HepG2 (cell line): Measurements from ENCODE around the gene KANSL3. TPM values are rescaled to one million over a fixed set of nuclear protein-coding genes. Genes with fewer than 3 reads are reported as not detected.

ENCODE experiments used
- CCAR2 ChIP-seq: fragments of 200-400 bp; formaldehyde crosslinking; optimal IDR thresholded peaks from 2 replicates; pipeline ENCODE3; 2018; ENCODE audit warnings: low read depth, mild to moderate bottlenecking, low read length, moderate library complexity
- CSRNP1 ChIP-seq: sonication (generic); formaldehyde crosslinking; IDR thresholded peaks from 2 replicates; pipeline ENCODE4 v1.8.1; 2023; ENCODE audit warnings: mild to moderate bottlenecking, missing genetic modification reagents
- DDIT3 ChIP-seq: sonication (generic); formaldehyde crosslinking; IDR thresholded peaks from 2 replicates; pipeline ENCODE4 v1.4.0; 2020; ENCODE audit warnings: mild to moderate bottlenecking, missing genetic modification reagents
- EED ChIP-seq: sonication (generic); formaldehyde crosslinking; IDR thresholded peaks from 2 replicates; pipeline ENCODE4 v1.5.0; 2020; ENCODE audit warnings: mild to moderate bottlenecking, missing genetic modification reagents
- ERF ChIP-seq: IDR thresholded peaks from 2 replicates; pipeline ENCODE4 v1.6.1; 2018; ENCODE audit warnings: missing biosample characterization, missing genetic modification reagents
- FOXM1 ChIP-seq: sonication (generic); formaldehyde crosslinking; IDR thresholded peaks from 2 replicates; pipeline ENCODE4 v1.5.0; 2020; ENCODE audit warnings: missing genetic modification reagents
- GPN1 ChIP-seq: sonication (generic); formaldehyde crosslinking; IDR thresholded peaks from 2 replicates; pipeline ENCODE4 v1.5.1; 2020; ENCODE audit warnings: missing genetic modification reagents, borderline replicate concordance
- LRRFIP1 ChIP-seq: sonication (generic); formaldehyde crosslinking; conservative IDR thresholded peaks from 2 replicates; pipeline ENCODE4 v1.4.0; 2020; ENCODE audit warnings: missing genetic modification reagents
- NFE2L2 ChIP-seq: fragments of 150-350 bp; IDR thresholded peaks from 2 replicates; pipeline ENCODE4 v1.6.1; 2014; ENCODE audit warnings: low read length
- NFIB ChIP-seq: sonication (generic); formaldehyde crosslinking; IDR thresholded peaks from 2 replicates; pipeline ENCODE4 v1.9.0; 2021; ENCODE audit warnings: missing genetic modification reagents, mild to moderate bottlenecking, borderline replicate concordance
- NR2F2 ChIP-seq: IDR thresholded peaks from 2 replicates; pipeline ENCODE4 v1.6.1; 2012; ENCODE audit warnings: low read depth, inconsistent platforms, borderline replicate concordance
- PBX2 ChIP-seq: IDR thresholded peaks from 2 replicates; pipeline ENCODE4 v1.6.1; 2016; ENCODE audit warnings: control low read depth
- PHF21A ChIP-seq: sonication (generic); formaldehyde crosslinking; IDR thresholded peaks from 2 replicates; pipeline ENCODE4 v1.5.0; 2020; ENCODE audit warnings: mild to moderate bottlenecking, missing genetic modification reagents
- PRDM15 ChIP-seq: sonication (generic); formaldehyde crosslinking; IDR thresholded peaks from 2 replicates; pipeline ENCODE4 v1.4.0; 2020; ENCODE audit warnings: missing genetic modification reagents
- TCF7L2 ChIP-seq: IDR thresholded peaks from 2 replicates; pipeline ENCODE4 v1.6.1; 2011; ENCODE audit warnings: mild to moderate bottlenecking, low read depth, low read length, moderate library complexity
- THYN1 ChIP-seq: sonication (generic); formaldehyde crosslinking; IDR thresholded peaks from 2 replicates; pipeline ENCODE4 v1.8.1; 2023; ENCODE audit warnings: low read depth, mild to moderate bottlenecking, moderate library complexity, missing genetic modification reagents, borderline replicate concordance
- ZBTB42 ChIP-seq: sonication (generic); formaldehyde crosslinking; IDR thresholded peaks from 2 replicates; pipeline ENCODE4 v1.5.0; 2020; ENCODE audit warnings: mild to moderate bottlenecking, missing genetic modification reagents
- ZFP90 ChIP-seq: sonication (generic); formaldehyde crosslinking; IDR thresholded peaks from 2 replicates; pipeline ENCODE4 v1.8.0; 2022; ENCODE audit warnings: missing genetic modification reagents, mild to moderate bottlenecking, inconsistent platforms, borderline replicate concordance
- ZNF451 ChIP-seq: sonication (generic); formaldehyde crosslinking; IDR thresholded peaks from 2 replicates; pipeline ENCODE4 v1.5.0; 2020; ENCODE audit warnings: mild to moderate bottlenecking, missing genetic modification reagents
- polyA plus RNA-seq, 8 experiments: library from polyadenylated mRNA; depleted of rRNA in 3 of 8; stranded (reverse) in 7 of 8; unstranded in 1 of 8; fragments of >200 nt; fragmentation: Illumina TruSeq in 4 of 8; extraction: Trizol in 4 of 8; gene quantifications; 2 replicates each; pipeline versions ENCODE4 v1.2.1 to v1.2.3, GENCODE V29; 2011 to 2016; ENCODE audit warnings: low read depth in 4 of 8, missing spikeins in 1 of 8, mixed read lengths in 1 of 8; ENCODE audit not compliant: insufficient read depth in 1 of 8
- total RNA-seq, 5 experiments: library from RNA; depleted of rRNA; stranded (reverse); fragments of >200 nt; fragmentation: Illumina TruSeq; extraction: Trizol; gene quantifications; 2 replicates each; pipeline ENCODE4 v1.2.3, GENCODE V29; 2016; ENCODE audit warnings: low read depth in 1 of 5

The KANSL3 gene
- total and polyA plus RNA-seq, 2 of the 13 experiments (the other 11 are each of a cell fraction or from before 2014, with no cell fraction given), result 20.8 to 37.3 TPM

- no peak for TF ChIP-seq PRDM15 (CRISPR knock-in tag)
- TF ChIP-seq TCF7L2, result no peak
- peak; percentile 55; the same call in 1 of the 2 replicates for TF ChIP-seq ZBTB42 (CRISPR knock-in tag)
- TF ChIP-seq PHF21A (CRISPR knock-in tag), result peak; percentile 82
- no peak for TF ChIP-seq PBX2
- no peak for TF ChIP-seq DDIT3 (CRISPR knock-in tag)
- no peak for TF ChIP-seq LRRFIP1 (CRISPR knock-in tag)
- TF ChIP-seq CCAR2, result no peak
- TF ChIP-seq CSRNP1, result no peak
- TF ChIP-seq FOXM1 (CRISPR knock-in tag), result no peak
- TF ChIP-seq ERF (CRISPR knock-in tag), result peak; percentile 43; the same call in 1 of the 2 replicates
- TF ChIP-seq NFE2L2, result no peak
- TF ChIP-seq GPN1 (CRISPR knock-in tag), result peak; percentile 81; the same call in 1 of the 2 replicates
- no peak for TF ChIP-seq THYN1 (CRISPR knock-in tag)
- TF ChIP-seq ZFP90 (CRISPR knock-in tag), result 0 out of 2 replicates have a peak, but pooled peaks have one; percentile 67
- TF ChIP-seq NR2F2, result no peak
- TF ChIP-seq EED (CRISPR knock-in tag), result peak; percentile 18; the same call in 1 of the 2 replicates
- TF ChIP-seq ZNF451 (CRISPR knock-in tag), result no peak
- peak; percentile 99; the same call in 1 of the 2 replicates for TF ChIP-seq NFIB (CRISPR knock-in tag)
These were observed 47.7 kb upstream of the KANSL3 start (continued) for GRCh38 chr2:96685577-96686459.
